ENCODE results near the gene CLIC4. TPM values are rescaled to one million over a fixed set of nuclear protein-coding genes. Genes with fewer than 3 reads are reported as not detected.

The CLIC4 gene
- polyA plus RNA-seq, 1 experiment = 561 TPM

GRCh38 chr1:24893431-24893830, 148.2 kb downstream of the CLIC4 start:
- Histone ChIP-seq H3K9me3 (ENCODE audit: control insufficient read depth, insufficient read depth, low read length) (peaks cover 5% of the 10 kb centered on the region), H3K27me3 (ENCODE audit: control insufficient read depth, insufficient read depth, low read length) (peaks cover 33% of the 10 kb centered on the region), H3K4me3 (ENCODE audit: low read depth, low read length) (no peak overlapping the region), H3K27ac (ENCODE audit: low read depth, low read length) (no peak overlapping the region)
- TF ChIP-seq, protein P1, sequence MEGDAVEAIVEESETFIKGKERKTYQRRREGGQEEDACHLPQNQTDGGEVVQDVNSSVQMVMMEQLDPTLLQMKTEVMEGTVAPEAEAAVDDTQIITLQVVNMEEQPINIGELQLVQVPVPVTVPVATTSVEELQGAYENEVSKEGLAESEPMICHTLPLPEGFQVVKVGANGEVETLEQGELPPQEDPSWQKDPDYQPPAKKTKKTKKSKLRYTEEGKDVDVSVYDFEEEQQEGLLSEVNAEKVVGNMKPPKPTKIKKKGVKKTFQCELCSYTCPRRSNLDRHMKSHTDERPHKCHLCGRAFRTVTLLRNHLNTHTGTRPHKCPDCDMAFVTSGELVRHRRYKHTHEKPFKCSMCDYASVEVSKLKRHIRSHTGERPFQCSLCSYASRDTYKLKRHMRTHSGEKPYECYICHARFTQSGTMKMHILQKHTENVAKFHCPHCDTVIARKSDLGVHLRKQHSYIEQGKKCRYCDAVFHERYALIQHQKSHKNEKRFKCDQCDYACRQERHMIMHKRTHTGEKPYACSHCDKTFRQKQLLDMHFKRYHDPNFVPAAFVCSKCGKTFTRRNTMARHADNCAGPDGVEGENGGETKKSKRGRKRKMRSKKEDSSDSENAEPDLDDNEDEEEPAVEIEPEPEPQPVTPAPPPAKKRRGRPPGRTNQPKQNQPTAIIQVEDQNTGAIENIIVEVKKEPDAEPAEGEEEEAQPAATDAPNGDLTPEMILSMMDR (IDR thresholded peaks at IDR 0.05; ENCODE audit: low read depth, low read length) = no peak
- DNase-seq (ENCODE audit: low read depth, low spot score) = no peak
- ChIA-PET CTCF (no interaction called here), POLR2A (no interaction called here)

Small RNA genes within 50 kb of the gene (small RNA-seq; reads per million reads assigned to genes)
- not detected for gene RNU6-1208P (ENCODE audit: insufficient read length, low read depth)

Other genes with a start within 250 kb of the CLIC4 start
- 3.3 and 4.5 TPM in 2 replicates for gene RCAN3, start 242.6 kb upstream of the CLIC4 start, polyA plus RNA-seq (2011; rRNA removed)
- not detected in 2 replicates for gene NCMAP, start 189.4 kb upstream of the CLIC4 start, polyA plus RNA-seq (2011; rRNA removed)
- gene SRRM1, start 102.1 kb upstream of the CLIC4 start, polyA plus RNA-seq (2011; rRNA removed) = 61.2 and 63.3 TPM in 2 replicates
- gene RUNX3, start 184.8 kb downstream of the CLIC4 start, polyA plus RNA-seq (2011; rRNA removed) = not detected in 2 replicates

Measured in AG04450 (cell line).